Mesodermal cell (in vitro differentiated cells): Measurements from ENCODE around the gene SINHCAF.
"Not testable (repeated sequence)": the region's sequence is repeated elsewhere in the genome, so short reads cannot be mapped to it uniquely, and the experiment has no call there.

Source experiments
- H3K27ac ChIP-seq: 2 replicates; pipeline ENCODE4 v1.7.0; 2013; ENCODE audit warnings: mild to moderate bottlenecking, low read depth, low read length, moderate library complexity; ENCODE audit not compliant: severe bottlenecking
- H3K36me3 ChIP-seq: 2 replicates; pipeline ENCODE4 v1.7.1; 2013; ENCODE audit warnings: mild to moderate bottlenecking, low read length, moderate library complexity; ENCODE audit not compliant: control insufficient read depth, insufficient read depth
- H3K4me1 ChIP-seq: one replicate; pipeline ENCODE4 v1.7.1; 2013; ENCODE audit warnings: mild to moderate bottlenecking, low read length; ENCODE audit not compliant: insufficient read depth, control insufficient read depth, poor library complexity, severe bottlenecking
- H3K4me3 ChIP-seq: 2 replicates; pipeline ENCODE4 v1.7.0; 2013; ENCODE audit warnings: low read length, control low read depth, mild to moderate bottlenecking; ENCODE audit not compliant: insufficient read depth, poor library complexity, severe bottlenecking; ENCODE audit errors: extremely low read depth
- H3K9me3 ChIP-seq: 2 replicates; pipeline ENCODE4 v1.7.1; 2013; ENCODE audit warnings: mild to moderate bottlenecking, low read length, moderate library complexity; ENCODE audit not compliant: control insufficient read depth
- WGBS, 2 experiments: methylation state at CpG; one replicate each; pipeline ENCODE4 v1.1.5; 2013; ENCODE audit warnings: missing lambda C conversion rate in 2 of 2; ENCODE audit not compliant: insufficient coverage in 2 of 2; 5-methylcytosine and 5-hydroxymethylcytosine counted together

SINHCAF gene

DNA sequence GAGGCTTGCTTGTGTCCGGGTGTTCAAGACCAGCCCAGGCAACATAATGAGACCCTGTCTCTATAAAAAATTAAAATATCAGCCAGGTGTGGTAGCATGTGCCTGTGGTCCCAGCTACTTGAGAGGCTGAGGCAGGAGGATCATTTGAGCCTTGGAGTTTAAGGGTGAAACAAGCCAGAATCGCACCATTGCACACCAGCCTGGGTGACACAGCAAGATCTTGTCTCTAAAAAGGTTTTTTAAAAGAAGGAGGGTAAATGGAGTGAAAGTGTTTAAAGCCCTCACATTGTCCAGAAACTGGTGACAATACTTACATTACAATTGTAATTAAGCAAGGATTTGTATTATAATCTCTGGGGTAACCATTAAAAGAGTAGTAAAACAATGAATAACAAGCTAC is 64.2 kb downstream of the SINHCAF start:
- Histone ChIP-seq H3K4me1 (no peaks in the 10 kb centered on the region), H3K27ac (no peak overlapping the region), H3K36me3 (no peaks in the 10 kb centered on the region), H3K4me3 (no peak overlapping the region), H3K9me3 (no peaks in the 10 kb centered on the region)
- WGBS, 2 experiments, result 90 to 100% methylated on average over 1 to 2 of the region's 2 CpGs

DNA sequence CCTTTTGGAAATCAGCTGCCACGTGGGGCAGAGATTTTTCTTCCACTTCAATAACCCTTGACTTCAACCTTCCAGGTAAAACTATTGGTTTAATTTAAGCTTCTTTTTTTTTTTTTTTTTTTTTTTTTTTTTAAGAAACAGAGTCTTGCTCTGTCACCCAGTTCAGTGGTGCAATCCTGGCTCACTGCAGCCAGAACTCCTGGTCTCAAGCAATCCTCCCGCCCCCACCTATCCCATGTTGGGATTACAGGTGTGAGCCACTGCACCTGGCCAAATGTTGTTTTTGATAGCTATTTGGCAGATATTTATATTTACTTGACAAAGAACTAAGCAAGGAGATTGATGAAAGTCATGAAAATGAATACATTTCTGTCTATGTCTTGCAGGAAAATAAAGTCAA is 65.1 kb downstream of the SINHCAF start:
- Histone ChIP-seq H3K4me1 (no peaks in the 10 kb centered on the region), H3K9me3 (no peaks in the 10 kb centered on the region), H3K4me3 (no peak overlapping the region), H3K27ac (no peak overlapping the region), H3K36me3 (no peaks in the 10 kb centered on the region)
- WGBS, 2 experiments, result 40% methylated on average over 1 of the region's 2 CpGs; no CpG with 5 or more reads in 1 of the 2 experiments

DNA sequence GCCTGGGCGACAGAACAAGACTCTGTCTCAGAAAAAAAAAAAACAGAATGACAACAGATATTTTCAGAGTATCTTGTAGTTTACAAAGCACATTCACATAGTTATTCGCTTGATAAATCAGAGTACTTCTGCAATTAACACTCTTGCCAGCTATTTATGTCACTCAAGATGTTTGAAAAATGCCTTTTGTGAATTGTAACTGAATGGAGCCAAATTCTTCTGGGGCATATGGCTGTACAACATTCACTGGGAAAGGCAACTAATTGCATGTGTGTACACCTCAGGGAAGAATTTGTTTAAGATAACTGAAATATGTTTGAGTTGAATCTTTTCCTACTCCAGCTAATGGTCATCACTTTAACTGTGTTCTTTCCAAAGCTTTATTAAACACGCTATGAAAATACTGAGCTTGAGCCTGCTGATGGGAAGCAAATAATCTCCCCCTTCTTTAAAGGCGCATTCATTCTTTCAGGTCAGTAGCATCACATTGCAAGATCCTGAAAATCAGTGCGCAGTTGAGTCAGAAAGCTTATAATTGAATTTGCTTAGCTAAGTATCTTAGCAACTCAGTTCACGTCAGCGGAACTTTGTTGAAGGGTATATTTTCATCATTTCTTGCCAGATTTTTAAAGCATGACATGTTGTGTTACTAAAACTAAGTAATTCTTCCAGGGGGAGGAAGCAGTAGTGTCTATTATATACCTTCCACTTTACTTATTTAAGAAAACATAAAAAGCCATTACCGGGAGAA is 66.6 kb downstream of the SINHCAF start:
- H3K27ac ChIP-seq, result no peak overlapping the region
- H3K4me3 ChIP-seq, result no peak overlapping the region
- H3K9me3 ChIP-seq, result no peaks in the 10 kb centered on the region
- WGBS, 2 experiments, result 100% methylated on average over 2 to 6 of the region's 8 CpGs
- H3K36me3 ChIP-seq, result no peaks in the 10 kb centered on the region
- no peaks in the 10 kb centered on the region for H3K4me1 ChIP-seq

- H3K27ac ChIP-seq, result no peak overlapping the region
- H3K4me3 ChIP-seq, result no peak overlapping the region
- no peaks in the 10 kb centered on the region for H3K36me3 ChIP-seq
- H3K9me3 ChIP-seq, result no peaks in the 10 kb centered on the region
- WGBS, 2 experiments, result 40 to 75% methylated on average over 2 to 4 of the region's 6 CpGs
- H3K4me1 ChIP-seq, result no peaks in the 10 kb centered on the region
Measured at GRCh38 chr12:31257784-31258183, 68.2 kb downstream of the SINHCAF start.

DNA sequence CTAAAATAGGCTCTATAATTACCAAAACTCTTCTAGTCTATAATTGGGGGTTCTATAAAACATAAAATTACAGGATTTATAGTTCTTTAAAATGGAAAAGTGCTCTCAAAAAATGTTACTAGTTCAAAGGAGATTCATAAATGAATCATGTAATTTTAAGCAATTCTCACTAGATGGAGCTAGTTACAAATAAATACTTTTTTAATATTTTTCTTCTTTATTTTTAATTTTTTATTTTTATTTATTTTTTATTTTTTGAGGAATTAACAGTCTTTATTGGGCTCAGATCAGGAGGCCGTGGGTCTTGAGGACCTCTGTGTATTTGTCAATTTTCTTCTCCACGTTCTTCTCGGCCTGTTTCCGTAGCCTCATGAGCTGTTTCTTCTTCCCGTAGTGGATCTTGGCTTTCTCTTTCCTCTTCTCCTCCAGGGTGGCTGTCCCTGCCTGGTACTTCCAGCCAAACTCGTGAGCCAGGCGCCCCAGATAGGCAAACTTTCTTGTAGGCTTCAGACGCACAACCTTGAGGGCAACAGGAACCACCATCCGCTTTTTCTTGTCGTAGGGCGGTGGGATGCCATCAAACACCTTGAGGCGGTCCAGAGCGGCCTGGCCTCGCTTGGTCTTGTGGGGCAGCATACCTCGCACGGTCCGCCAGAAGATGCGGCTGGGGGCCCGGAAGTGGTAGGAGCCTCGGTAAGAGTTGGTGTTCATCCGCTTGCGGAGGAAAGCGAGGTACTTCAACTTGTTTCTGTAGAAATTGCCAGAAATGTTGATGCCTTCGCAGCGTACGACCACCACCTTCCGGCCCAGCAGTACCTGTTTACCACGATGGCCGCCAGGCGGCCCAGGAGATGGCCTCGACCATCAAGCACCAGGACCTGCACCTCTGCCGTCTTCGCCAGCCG is 74.0 kb downstream of the SINHCAF start:
- not testable (repeated sequence) for H3K27ac ChIP-seq, H3K36me3 ChIP-seq, H3K9me3 ChIP-seq, H3K4me3 ChIP-seq, H3K4me1 ChIP-seq
- 89 to 96% methylated on average over 20 to 28 of the region's 34 CpGs for WGBS, 2 experiments

DNA sequence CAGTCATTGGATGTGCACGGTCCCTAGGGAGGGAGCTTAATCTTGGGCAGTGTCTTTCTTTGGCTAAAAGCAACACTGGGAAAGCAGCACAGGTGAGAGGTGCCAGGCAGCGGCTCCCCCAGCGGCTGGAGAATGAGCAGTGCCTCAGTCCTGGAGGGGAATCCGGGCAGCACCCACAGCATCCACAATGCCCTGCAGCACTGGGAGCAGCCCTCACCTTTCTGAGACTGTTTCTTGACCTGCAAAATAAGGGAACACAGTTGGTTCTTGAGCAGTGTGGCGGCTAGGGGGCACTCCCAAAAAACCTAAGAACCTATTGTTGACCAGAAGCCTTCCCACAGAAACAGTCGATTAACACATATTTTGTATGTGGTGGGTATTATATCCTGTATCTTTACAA is 75.8 kb downstream of the SINHCAF start:
- H3K9me3 ChIP-seq, result no peaks in the 10 kb centered on the region
- no peaks in the 10 kb centered on the region for H3K36me3 ChIP-seq
- H3K27ac ChIP-seq, result no peak overlapping the region
- H3K4me1 ChIP-seq, result peaks cover 10% of the 10 kb centered on the region
- WGBS, 2 experiments, result 76 to 83% methylated on average over 4 of the region's 6 CpGs
- H3K4me3 ChIP-seq, result no peak overlapping the region

DNA sequence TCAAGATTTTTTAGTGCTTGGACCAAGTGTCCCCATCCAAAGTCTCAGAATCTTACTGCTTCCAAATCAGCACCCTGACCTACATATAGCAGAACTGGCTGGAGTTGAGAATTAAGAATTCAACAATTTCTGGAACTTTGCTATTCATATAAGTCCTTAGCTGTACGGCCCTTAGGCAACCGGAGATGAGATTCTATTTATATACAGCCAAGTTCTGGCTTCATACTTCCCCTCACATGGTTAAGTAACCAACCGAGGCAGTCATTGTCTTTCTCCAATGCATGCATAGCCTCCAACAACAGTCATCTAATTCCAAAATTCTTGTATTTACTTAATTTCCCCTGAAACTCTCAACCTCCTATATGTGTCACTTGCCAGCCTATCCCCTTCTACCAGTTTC is 76.6 kb downstream of the SINHCAF start:
- 84 to 85% methylated on average over 3 of the region's 3 CpGs for WGBS, 2 experiments
- Histone ChIP-seq H3K9me3 (no peaks in the 10 kb centered on the region), H3K4me3 (no peak overlapping the region), H3K27ac (no peak overlapping the region), H3K4me1 (peaks cover 10% of the 10 kb centered on the region), H3K36me3 (no peaks in the 10 kb centered on the region)

GRCh38 chr12:31248815-31249214 is 77.1 kb downstream of the SINHCAF start:
- H3K27ac ChIP-seq, result no peak overlapping the region
- no peaks in the 10 kb centered on the region for H3K36me3 ChIP-seq
- H3K9me3 ChIP-seq, result no peaks in the 10 kb centered on the region
- 100% methylated on average over 2 of the region's 2 CpGs for WGBS, 2 experiments
- H3K4me1 ChIP-seq, result peaks cover 10% of the 10 kb centered on the region
- no peak overlapping the region for H3K4me3 ChIP-seq

DNA sequence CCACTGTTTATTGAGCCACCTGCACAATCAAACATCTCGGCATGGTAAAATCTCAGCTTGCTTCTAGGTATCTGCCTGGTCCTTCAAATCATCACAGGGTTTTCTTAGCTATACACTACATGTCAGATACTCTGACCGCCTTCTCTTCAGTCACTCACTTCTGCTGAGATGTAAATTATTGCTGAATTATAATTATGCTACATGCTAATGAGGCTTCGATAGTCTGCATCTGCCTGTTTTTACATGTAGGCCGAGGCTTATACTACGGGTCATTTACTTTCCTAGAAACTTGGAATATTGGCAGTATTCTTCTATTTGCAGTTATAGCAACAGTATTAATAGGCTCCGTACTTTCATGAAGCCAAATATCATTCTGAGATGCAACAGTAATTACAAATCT is 77.6 kb downstream of the SINHCAF start:
- H3K9me3 ChIP-seq, result no peaks in the 10 kb centered on the region
- no peaks in the 10 kb centered on the region for H3K36me3 ChIP-seq
- no peak overlapping the region for H3K27ac ChIP-seq
- no peak overlapping the region for H3K4me3 ChIP-seq
- peaks cover 10% of the 10 kb centered on the region for H3K4me1 ChIP-seq
- 94 to 100% methylated on average over 1 to 5 of the region's 6 CpGs for WGBS, 2 experiments

GRCh38 chr12:31246470-31246850 is 79.5 kb downstream of the SINHCAF start:
- Histone ChIP-seq H3K36me3 (no peaks in the 10 kb centered on the region), H3K4me1 (peaks cover 12% of the 10 kb centered on the region), H3K9me3 (no peaks in the 10 kb centered on the region), H3K4me3 (no peak overlapping the region), H3K27ac (peak overlapping the region; percentile 26)
- 71 to 78% methylated on average over 9 to 10 of the region's 10 CpGs for WGBS, 2 experiments
